Neuronal stem cell (in vitro differentiated cells): Measurements from ENCODE around the gene TNIP1.

Experiments used
- DNase-seq: peaks from one replicate; pipeline ENCODE4 v3.0.0-alpha.2; 2013; ENCODE audit warnings: low spot score
- H2AFZ ChIP-seq: one replicate; pipeline ENCODE4 v1.6.1; 2013; ENCODE audit warnings: mild to moderate bottlenecking, low read length, inconsistent platforms
- H2AK5ac ChIP-seq: 2 replicates; pipeline ENCODE4 v1.6.1; 2013; ENCODE audit warnings: low read depth, mild to moderate bottlenecking, inconsistent platforms, low read length, moderate library complexity, mixed read lengths
- H2BK120ac ChIP-seq: 2 replicates; pipeline ENCODE4 v1.6.1; 2013; ENCODE audit warnings: low read depth, mild to moderate bottlenecking, inconsistent platforms, low read length, moderate library complexity, mixed read lengths
- H2BK12ac ChIP-seq: one replicate; pipeline ENCODE4 v1.6.1; 2013; ENCODE audit warnings: low read length, inconsistent platforms
- H2BK15ac ChIP-seq: 2 replicates; pipeline ENCODE4 v1.6.1; 2013; ENCODE audit warnings: mild to moderate bottlenecking, low read length, inconsistent platforms, mixed read lengths
- H2BK5ac ChIP-seq: one replicate; pipeline ENCODE4 v1.6.1; 2013; ENCODE audit warnings: inconsistent platforms, mild to moderate bottlenecking, low read length, moderate library complexity
- H3K14ac ChIP-seq: one replicate; pipeline ENCODE4 v1.6.1; 2013; ENCODE audit warnings: low read length, inconsistent platforms
- H3K18ac ChIP-seq: 2 replicates; pipeline ENCODE4 v1.6.1; 2013; ENCODE audit warnings: low read length, inconsistent platforms
- H3K23ac ChIP-seq: 2 replicates; pipeline ENCODE4 v1.6.1; 2013; ENCODE audit warnings: low read depth, mild to moderate bottlenecking, mixed read lengths, low read length, inconsistent platforms; ENCODE audit not compliant: poor library complexity
- H3K27ac ChIP-seq: replicated peaks from 3 replicates; pipeline ENCODE4 v1.5.1; 2013; ENCODE audit warnings: low read length, inconsistent platforms
- H3K27me3 ChIP-seq, 3 experiments: 2 replicates each; pipeline ENCODE4 v1.6.1; 2013; ENCODE audit warnings: low read length in 3 of 3, mild to moderate bottlenecking in 2 of 3, inconsistent platforms in 1 of 3, low read depth in 1 of 3, mixed read lengths in 1 of 3, moderate library complexity in 1 of 3; ENCODE audit not compliant: control insufficient read depth in 3 of 3, insufficient read depth in 3 of 3
- H3K36me3 ChIP-seq, 2 donors: replicated peaks in 1 of 2; 2 replicates each; pipeline ENCODE4 v1.6.1; 2013; ENCODE audit warnings: low read length in 2 of 2; ENCODE audit not compliant: control insufficient read depth in 2 of 2, insufficient read depth in 2 of 2
- H3K4ac ChIP-seq: 2 replicates; pipeline ENCODE4 v1.6.1; 2013; ENCODE audit warnings: inconsistent platforms, mild to moderate bottlenecking, low read length, moderate library complexity
- H3K4me1 ChIP-seq, 2 donors: 1 replicate in 1 of 2; 2 replicates in 1 of 2; pipeline ENCODE4 v1.6.1; 2013; ENCODE audit warnings: low read length in 2 of 2, low read depth in 1 of 2; ENCODE audit not compliant: control insufficient read depth in 2 of 2, insufficient read depth in 1 of 2
- H3K4me2 ChIP-seq: one replicate; pipeline ENCODE4 v1.6.1; 2013; ENCODE audit warnings: mild to moderate bottlenecking, low read length, inconsistent platforms; ENCODE audit not compliant: insufficient read depth, poor library complexity, severe bottlenecking
- H3K4me3 ChIP-seq, 2 donors: 2 replicates each; pipeline ENCODE4 v1.5.1; 2013; ENCODE audit warnings: low read length in 2 of 2, mild to moderate bottlenecking in 2 of 2, inconsistent platforms in 1 of 2, moderate library complexity in 1 of 2
- H3K79me1 ChIP-seq: one replicate; pipeline ENCODE4 v1.6.1; 2013; ENCODE audit warnings: low read depth, mild to moderate bottlenecking, inconsistent platforms, low read length, moderate library complexity
- H3K9ac ChIP-seq: one replicate; pipeline ENCODE4 v1.6.1; 2013; ENCODE audit warnings: mild to moderate bottlenecking, low read depth, low read length, inconsistent platforms; ENCODE audit not compliant: poor library complexity
- H3K9me3 ChIP-seq, 2 donors: replicated peaks in 1 of 2; 2 replicates each; pipeline versions ENCODE3 to v1.6.1; 2013; ENCODE audit warnings: low read length in 2 of 2, mild to moderate bottlenecking in 2 of 2, inconsistent platforms in 1 of 2, low read depth in 1 of 2, mixed read lengths in 1 of 2, moderate library complexity in 1 of 2; ENCODE audit not compliant: control insufficient read depth in 2 of 2, insufficient read depth in 1 of 2
- H4K8ac ChIP-seq: one replicate; pipeline ENCODE4 v1.6.1; 2013; ENCODE audit warnings: low read depth, mild to moderate bottlenecking, inconsistent platforms, low read length, moderate library complexity
- H4K91ac ChIP-seq: one replicate; pipeline ENCODE4 v1.6.1; 2013; ENCODE audit warnings: low read length, low read depth, mild to moderate bottlenecking, inconsistent platforms; ENCODE audit not compliant: poor library complexity
- WGBS, 2 donors: extraction: QIAGEN DNeasy Blood & Tissue Kit; methylation state at CpG; one replicate each; pipeline ENCODE4 v1.1.7; 2013; ENCODE audit warnings: missing lambda C conversion rate in 2 of 2, mixed read lengths in 1 of 2; ENCODE audit not compliant: insufficient read length in 2 of 2, insufficient replicate concordance in 1 of 2; ENCODE audit errors: extremely low coverage in 2 of 2; 5-methylcytosine and 5-hydroxymethylcytosine counted together

Gene TNIP1

GRCh38 chr5:151100681-151101080 is 19.8 kb upstream of the TNIP1 start:
- Histone ChIP-seq H2AFZ (no peak overlapping the region), H3K4ac (no peak overlapping the region)

GRCh38 chr5:151098768-151099121 is 17.9 kb upstream of the TNIP1 start:
- Histone ChIP-seq H3K9ac (no peak overlapping the region), H3K23ac (no peak overlapping the region), H2BK15ac (no peak overlapping the region), H2AFZ (no peak overlapping the region), H3K4me2 (no peak overlapping the region), H2BK5ac (no peak overlapping the region), H3K4me3 (no peak overlapping the region), H2AK5ac (no peak overlapping the region), H3K9me3 (no peaks in the 10 kb centered on the region), H3K18ac (no peak overlapping the region), H3K27ac (no peak overlapping the region), H3K4me1 (peaks cover 0 to 5% of the 10 kb centered on the region in 2 donors), H2BK12ac (no peak overlapping the region), H4K8ac (no peak overlapping the region), H3K27me3 (no peaks in the 10 kb centered on the region), H3K79me1 (no peaks in the 10 kb centered on the region), H3K4ac (no peak overlapping the region), H3K14ac (no peak overlapping the region), H2BK120ac (no peak overlapping the region), H4K91ac (no peak overlapping the region), H3K36me3 (peaks cover 5 to 24% of the 10 kb centered on the region in 2 donors)
- WGBS, 2 donors = no CpG with 5 or more reads among the region's 4 CpGs
- DNase-seq = no peak

More at GRCh38 chr5:151100681-151101080, 19.8 kb upstream of the TNIP1 start:
- no peak overlapping the region for H2BK12ac ChIP-seq
- H2BK15ac ChIP-seq = no peak overlapping the region
- no peak overlapping the region for H3K4me3 ChIP-seq
- no peak overlapping the region for H2AK5ac ChIP-seq
- DNase-seq = no peak
- H3K14ac ChIP-seq = no peak overlapping the region
- no peaks in the 10 kb centered on the region for H3K4me1 ChIP-seq
- H3K27ac ChIP-seq = no peak overlapping the region
- no peak overlapping the region for H4K91ac ChIP-seq
- H4K8ac ChIP-seq = no peak overlapping the region
- H3K27me3 ChIP-seq = no peaks in the 10 kb centered on the region
- WGBS, 2 donors = no CpG with 5 or more reads among the region's 4 CpGs
- H3K36me3 ChIP-seq = peaks cover 5 to 42% of the 10 kb centered on the region in 2 donors
- no peaks in the 10 kb centered on the region for H3K79me1 ChIP-seq
- H2BK120ac ChIP-seq = no peak overlapping the region
- H3K18ac ChIP-seq = no peak overlapping the region
- H3K23ac ChIP-seq = no peak overlapping the region
- no peak overlapping the region for H3K9ac ChIP-seq
- H3K9me3 ChIP-seq = no peaks in the 10 kb centered on the region
- H3K4me2 ChIP-seq = no peak overlapping the region
- no peak overlapping the region for H2BK5ac ChIP-seq

- no peak overlapping the region for H4K91ac ChIP-seq
- no peak overlapping the region for H3K4me2 ChIP-seq
- no peaks in the 10 kb centered on the region for H3K27me3 ChIP-seq
- H3K9me3 ChIP-seq = no peaks in the 10 kb centered on the region
- no peak overlapping the region for H2BK12ac ChIP-seq
- H3K4me1 ChIP-seq = peaks cover 0 to 5% of the 10 kb centered on the region in 2 donors
- H3K9ac ChIP-seq = no peak overlapping the region
- no peak overlapping the region for H3K27ac ChIP-seq
- no peak overlapping the region for H3K14ac ChIP-seq
- H3K4me3 ChIP-seq = no peak overlapping the region
- no peak overlapping the region for H2AFZ ChIP-seq
- no peak overlapping the region for H3K18ac ChIP-seq
- no peak overlapping the region for H2AK5ac ChIP-seq
- no peak overlapping the region for H3K4ac ChIP-seq
- no peak for DNase-seq
- H2BK15ac ChIP-seq = no peak overlapping the region
- H3K23ac ChIP-seq = no peak overlapping the region
- peaks cover 5 to 18% of the 10 kb centered on the region in 2 donors for H3K36me3 ChIP-seq
- no peak overlapping the region for H4K8ac ChIP-seq
- H3K79me1 ChIP-seq = no peaks in the 10 kb centered on the region
- H2BK5ac ChIP-seq = peak overlapping the region; percentile 7
- WGBS, 2 donors = no CpG with 5 or more reads among the region's 16 CpGs
- no peak overlapping the region for H2BK120ac ChIP-seq
Observed at GRCh38 chr5:151097820-151098767, 17.3 kb upstream of the TNIP1 start.

GRCh38 chr5:151097061-151097460 is 16.2 kb upstream of the TNIP1 start:
- H2BK5ac ChIP-seq = no peak overlapping the region
- peaks cover 0 to 5% of the 10 kb centered on the region in 2 donors for H3K4me1 ChIP-seq
- H3K36me3 ChIP-seq = peaks cover 5 to 11% of the 10 kb centered on the region in 2 donors
- no peak overlapping the region for H3K4ac ChIP-seq
- H3K4me2 ChIP-seq = no peak overlapping the region
- H2BK120ac ChIP-seq = no peak overlapping the region
- no peak overlapping the region for H4K8ac ChIP-seq
- H2AK5ac ChIP-seq = no peak overlapping the region
- no peak overlapping the region for H2AFZ ChIP-seq
- H3K9me3 ChIP-seq = no peaks in the 10 kb centered on the region
- no peaks in the 10 kb centered on the region for H3K79me1 ChIP-seq
- no peak overlapping the region for H4K91ac ChIP-seq
- no peak overlapping the region for H3K18ac ChIP-seq
- H3K14ac ChIP-seq = no peak overlapping the region
- H3K27me3 ChIP-seq = no peaks in the 10 kb centered on the region
- no peak overlapping the region for H3K27ac ChIP-seq
- WGBS, 2 donors = no CpG with 5 or more reads among the region's 6 CpGs
- no peak overlapping the region for H2BK12ac ChIP-seq
- H3K9ac ChIP-seq = no peak overlapping the region
- no peak overlapping the region for H2BK15ac ChIP-seq
- H3K23ac ChIP-seq = no peak overlapping the region
- no peak for DNase-seq
- H3K4me3 ChIP-seq = no peak overlapping the region
